Activated T-cell treated with anti-CD3 and anti-CD28 coated beads, Interleukin-2, amount 50 U/mL, for 48 hours (primary cell): ENCODE measurements around the gene SEPTIN10.
"Not testable (repeated sequence)": the region's sequence is repeated elsewhere in the genome, so short reads cannot be mapped to it uniquely, and the experiment has no call there.

Experiments used
- DNase-seq, 2 experiments: peaks; one replicate each; pipeline ENCODE4 v3.0.0-alpha.2; 2020

The SEPTIN10 gene

DNA sequence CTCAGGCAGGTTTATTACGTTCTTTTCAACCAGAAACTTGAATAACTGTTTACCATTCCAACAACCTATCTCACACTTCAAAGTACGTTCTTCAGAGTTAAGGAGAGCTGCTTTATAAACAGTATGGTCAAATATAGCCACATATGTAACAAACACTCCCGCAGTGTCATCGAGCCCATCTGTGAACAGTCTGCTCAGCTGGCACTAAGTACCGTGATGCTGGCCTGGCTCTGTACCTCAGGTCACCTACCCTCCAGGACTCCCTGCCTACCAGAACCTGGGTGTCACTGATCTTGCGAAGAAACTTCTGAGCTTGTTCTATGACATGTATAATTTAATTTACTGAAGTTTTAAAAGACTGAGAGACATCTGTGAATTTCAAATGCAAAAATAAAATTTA, 71.4 kb downstream of the SEPTIN10 start:
- DNase-seq = no peak

DNA sequence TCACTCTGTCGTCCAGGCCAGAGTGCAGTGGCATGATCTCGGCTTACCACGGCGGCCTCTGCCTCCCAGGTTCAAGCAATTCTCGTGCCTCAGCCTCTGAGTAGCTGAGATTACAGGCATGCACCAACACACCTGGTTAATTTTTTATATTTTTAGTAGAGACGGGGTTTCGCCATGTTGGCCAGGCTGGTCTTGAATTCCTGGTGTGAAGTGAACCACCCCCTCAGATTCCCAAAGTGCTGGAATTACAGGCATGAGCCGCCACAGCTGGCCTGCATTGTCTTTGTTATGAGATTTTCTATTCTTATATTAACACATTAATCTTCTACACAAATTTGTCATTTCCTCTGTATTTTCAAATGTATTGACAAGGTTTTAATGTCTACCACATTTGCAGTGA, 75.2 kb downstream of the SEPTIN10 start:
- DNase-seq = no peak

DNA sequence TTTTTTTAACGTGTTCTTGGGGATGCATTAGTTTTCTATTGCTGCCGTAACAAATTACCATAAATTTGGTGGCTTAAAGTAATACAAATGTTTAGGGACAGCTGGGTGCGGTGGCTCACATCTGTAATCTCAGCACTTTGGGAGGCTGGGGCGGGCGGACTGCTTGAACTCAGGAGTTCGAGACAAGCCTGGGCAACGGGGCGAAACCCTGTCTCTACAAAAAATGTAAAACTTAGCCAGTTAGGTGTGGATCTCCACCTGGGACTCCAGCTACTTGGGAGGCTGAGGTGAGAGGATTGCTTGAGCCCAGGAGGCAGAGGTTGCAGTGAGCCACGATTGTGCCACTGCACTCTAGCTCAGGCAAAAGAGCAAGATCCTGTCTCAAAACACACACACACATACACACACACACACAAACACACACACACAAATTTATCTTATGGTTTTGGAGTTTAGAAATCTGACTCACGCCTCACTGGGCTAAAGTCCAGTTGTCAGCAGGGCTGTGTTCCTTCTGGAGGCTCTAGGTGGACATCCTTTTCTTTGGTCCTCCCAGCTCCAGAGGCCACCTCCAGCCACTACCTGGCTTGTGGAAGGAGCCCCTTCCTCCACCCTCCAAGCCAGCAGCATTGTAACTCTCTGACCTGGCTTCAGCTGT, 76.1 kb downstream of the SEPTIN10 start:
- DNase-seq = no peak

DNA sequence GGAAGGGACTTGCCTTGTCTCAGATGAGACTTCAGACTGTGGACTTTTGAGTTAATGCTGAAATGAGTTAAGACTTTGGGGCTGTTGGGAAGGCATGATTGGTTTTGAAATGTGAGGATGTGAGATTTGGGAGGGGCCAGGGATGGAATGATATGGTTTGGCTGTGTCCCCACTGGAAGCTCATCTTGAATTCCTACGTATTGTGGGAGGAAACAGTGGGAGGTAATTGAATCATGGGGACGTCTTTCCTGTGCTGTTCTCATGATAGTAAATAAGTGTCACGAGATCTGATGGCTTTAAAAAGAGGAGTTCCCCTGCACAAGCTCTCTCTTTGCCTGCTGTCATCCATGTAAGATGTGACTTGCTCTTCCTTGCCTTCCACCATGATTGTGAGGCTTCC, 77.2 kb downstream of the SEPTIN10 start:
- DNase-seq = not testable (repeated sequence)

DNA sequence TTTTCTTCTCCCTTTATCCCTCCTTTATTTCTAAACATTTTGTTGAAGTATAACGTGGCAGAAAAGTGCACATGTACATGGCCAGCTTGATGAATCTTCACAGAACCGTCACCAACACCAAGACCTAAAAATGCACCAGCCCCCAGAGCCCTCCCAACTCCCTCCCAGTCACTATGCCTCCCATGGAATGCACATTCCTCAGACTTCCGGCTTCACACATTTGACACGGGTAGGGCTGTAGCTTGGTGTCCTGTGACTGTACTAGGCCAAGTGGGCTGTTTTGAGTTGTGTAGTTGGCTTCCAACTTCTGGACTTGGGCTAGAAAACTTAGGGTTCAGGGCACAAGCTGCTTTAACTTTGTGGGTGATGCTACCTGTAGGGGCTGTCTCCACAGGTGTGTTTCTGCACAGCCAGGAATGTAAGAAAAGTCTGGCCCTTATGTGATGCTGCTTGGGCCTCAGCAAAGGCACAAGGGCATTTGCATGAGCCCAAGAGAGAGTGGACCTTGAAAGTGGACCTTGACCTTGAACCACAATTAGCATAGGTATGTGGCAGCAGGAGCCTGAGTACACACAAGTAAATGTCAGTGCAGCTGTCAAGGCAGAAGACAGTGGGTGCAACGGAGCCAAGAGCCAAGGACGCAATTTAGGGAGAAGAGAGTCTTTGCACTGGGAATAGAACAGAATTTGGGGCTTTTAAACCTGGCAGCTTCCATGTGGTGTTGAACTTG, 78.4 kb downstream of the SEPTIN10 start:
- DNase-seq = no peak

DNA sequence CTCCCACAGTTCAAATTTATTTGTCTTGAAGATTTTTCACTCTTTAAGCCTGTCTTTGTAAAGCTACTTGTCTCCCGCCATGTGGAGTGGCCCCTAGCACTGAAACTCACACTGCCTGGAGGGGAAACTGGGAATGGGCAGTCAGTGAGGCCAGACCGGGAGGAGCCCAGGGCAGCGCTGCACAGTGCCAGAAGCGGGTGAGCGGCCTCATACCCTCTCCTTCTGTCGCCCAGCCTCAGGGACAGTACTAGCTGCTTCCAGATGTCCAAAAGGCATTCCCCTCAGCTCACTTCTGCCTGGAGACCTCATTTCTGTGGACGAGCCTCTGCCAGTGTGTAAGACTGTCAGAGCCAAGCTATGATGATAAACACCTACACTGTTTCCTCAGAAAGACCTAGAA, 79.9 kb downstream of the SEPTIN10 start:
- DNase-seq = no peak

DNA sequence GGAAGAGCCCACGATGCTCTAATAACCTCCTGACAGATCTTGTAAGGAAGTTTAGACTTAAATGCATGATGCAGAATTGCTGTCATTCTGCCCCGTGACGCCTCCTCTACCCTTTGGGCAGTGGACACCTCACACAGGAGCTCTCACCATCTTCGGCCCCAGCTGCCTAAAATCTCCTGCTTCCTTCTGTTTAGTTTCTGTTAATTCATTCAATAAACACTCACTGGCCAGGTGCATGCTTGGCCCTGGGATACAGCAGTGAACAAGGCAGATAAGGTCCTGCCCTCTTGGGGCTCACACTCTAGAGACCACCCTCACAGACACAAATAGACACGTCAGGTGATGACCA, 81.1 kb downstream of the SEPTIN10 start:
- no peak for DNase-seq

DNA sequence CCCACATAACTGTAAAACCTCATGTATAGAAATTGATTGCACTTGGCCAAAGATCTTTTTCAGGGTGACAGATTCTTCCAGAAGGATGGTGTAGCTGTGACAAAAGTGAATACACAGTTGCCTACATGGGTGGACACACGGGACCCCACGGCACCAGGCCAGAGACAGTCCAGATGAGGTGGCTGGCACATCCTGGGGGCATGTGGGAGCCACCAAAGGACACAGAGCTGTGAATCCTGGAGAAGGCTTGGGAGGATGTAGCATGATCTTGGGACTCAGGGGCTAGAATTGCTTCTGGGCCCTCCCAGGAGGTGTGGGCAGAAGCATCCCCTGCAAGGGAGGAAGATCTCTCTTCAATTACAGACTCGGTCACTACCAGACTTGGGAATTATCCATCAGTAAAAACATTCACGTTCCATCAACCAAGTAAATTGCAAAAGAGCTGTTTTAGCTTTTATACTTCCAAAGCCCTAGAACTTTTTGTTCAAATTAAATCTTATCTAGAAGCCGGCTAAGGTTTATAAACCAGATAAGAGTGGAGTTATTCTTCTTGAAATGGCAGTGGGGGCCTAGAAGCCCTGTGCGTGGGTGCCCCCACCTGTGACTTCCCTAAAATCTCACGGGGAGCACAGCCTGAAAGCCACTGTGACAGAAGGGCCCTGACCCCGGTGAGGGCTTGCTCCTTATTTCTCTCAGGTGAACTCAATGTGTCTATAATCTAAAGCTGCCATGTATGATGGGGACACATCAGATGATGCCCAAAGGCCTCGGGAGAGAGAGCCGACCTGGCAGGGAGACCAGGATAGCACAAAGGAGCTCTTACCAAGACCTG, 81.7 kb downstream of the SEPTIN10 start:
- DNase-seq = no peak

DNA sequence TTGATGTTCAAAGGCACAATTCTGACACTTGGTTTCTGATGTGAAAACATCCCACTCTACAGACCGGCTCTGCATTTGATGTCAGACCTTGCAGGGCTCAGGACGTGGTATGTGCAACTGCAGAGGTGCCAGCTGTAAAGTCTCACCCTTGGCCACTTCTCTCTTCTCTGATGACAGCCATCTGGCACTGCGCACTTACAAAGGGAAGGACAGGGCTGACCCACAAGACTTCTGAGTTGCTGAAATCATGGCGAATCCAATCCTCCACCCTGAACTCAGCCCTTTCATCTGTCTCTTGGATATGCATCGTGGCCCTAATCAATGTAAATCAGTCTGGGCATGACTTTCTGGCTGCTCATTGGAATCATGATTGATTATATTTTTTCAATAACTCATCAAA, 82.5 kb downstream of the SEPTIN10 start:
- DNase-seq = no peak

DNA sequence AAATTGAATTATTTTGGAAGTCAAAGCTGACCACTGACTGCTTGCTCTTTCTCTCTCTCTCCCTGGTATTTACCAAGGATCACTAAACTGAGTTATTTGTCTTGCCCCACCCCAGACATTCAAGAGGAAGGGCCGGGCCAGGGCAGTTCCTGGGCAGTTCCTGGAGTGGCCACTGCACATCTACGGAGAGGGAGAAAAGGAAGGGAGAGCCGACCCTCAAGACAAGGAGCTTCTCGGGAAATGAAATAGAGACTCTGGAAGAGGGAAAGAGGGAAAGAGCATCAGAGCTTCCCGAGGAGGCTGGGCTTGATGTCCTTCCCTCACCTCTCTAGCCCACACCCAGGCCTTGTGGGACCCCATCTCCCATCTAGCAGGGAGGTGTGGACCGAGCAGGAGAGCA, 83.1 kb downstream of the SEPTIN10 start:
- no peak for DNase-seq

DNA sequence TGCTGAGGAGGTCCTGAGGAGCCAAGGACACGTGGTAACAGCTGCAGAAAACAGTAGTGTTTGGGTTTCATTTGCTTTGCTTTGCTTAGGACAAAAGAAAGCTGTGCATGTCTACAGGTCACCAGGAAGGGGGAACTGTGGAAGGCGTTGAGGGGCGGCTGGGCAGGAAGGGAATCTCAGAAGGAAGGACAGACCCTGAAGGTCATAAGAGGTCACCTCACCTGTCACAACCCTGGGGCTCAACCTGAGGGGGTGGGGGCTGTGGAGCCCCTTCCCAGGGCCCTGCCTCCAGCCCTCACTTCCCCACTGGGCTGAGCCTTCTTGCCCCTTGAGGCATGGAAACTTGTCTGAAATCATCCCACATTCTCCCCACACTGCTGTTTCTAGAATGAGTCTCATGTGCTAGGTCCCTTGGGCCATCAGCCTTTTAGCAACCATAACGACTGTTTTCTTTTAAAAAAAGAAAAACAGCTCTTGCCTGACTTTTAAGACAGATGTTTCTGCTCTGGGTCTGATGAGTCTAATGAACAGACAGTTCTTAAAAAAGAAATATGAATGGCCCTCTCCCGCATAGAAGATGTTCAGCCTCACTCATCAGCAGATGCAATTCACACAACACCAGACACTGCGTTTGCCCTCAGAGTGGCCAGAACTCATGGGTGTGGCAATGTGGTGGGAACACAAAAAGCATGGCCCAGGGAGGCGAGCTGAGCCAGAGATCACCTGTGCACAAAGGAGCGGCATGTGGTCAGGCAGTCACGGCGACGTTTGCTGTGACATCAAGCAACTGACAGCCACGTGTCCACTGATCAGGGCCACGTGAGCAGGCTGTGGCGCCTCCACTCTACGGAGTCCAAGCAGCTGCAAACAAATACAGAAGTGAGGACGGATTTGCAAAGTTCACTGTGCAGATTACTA, 84.0 kb downstream of the SEPTIN10 start:
- DNase-seq = no peak

DNA sequence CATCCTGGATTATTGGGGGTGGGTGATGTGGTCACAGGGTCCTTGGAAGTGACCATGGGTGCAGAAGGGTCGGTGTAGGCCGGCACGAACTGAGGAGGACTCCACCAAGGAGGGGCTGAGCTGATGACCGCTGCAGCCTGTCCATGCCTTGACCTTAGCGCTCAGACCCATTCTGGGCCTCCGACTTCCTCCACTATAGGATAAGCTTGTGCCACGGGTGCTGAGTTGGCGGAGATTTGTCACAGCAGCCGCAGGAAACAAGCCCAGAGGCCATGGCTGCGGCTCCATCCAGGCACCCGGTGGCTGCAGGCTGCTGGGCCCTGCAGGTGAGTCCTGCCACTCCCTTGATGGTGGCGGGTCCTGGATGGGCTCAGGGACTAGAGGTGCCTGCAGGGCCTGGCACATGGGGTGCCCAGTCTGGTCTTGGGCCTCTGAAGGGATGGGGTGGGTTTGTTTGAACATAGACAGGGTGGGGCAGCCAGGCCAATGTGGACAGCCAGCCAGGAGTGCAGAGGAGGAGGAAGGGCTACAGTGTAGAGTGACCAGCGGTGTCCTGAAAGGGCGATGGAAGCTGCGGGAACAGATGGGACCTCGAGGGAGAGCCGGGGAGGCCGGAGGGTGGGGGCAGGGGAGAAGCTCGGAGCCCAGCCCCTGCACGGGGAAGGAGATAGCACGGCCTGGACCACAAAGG, 84.8 kb downstream of the SEPTIN10 start:
- no peak for DNase-seq

DNA sequence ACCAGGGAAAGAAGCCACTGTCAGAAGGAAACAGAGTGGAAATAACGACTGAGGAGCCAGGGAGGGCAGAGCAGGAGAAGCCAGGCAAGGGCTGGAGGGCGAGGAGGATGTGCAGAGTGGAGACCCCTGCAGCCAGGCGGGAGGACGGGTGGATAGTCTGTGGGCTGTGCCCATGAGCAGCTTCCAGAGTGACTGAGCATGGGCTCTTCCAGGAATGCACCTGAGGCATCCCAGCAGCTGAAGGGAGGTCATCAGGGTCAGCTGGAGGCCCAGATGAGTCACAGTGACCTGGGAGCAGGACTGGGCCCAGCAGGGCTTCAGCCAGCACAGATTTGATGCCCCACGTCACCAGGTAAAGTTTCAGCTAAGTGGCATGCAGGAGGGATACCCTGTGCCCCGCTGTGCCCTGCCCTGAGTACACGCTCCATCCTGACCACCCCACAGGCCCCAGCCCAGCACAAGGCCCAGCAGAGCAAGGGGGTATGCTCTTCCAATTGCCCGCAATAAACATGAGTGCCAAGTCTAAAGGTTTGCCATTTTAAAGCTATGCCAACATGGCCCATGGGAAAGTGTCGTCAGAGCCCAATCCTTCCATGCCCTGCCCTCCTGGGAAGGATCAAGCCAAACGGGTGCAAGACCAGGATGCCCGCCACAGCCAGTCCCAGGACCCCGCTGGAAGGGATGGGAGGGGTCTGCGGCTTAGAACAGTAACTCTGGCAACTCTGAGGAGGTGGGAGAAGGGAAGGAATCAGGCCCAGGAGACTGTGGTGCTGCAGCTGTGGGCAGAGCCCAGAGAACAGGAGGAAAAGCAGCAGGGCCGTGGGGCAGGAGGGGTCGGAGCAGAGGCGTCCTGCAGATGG, 85.7 kb downstream of the SEPTIN10 start:
- DNase-seq = no peak

DNA sequence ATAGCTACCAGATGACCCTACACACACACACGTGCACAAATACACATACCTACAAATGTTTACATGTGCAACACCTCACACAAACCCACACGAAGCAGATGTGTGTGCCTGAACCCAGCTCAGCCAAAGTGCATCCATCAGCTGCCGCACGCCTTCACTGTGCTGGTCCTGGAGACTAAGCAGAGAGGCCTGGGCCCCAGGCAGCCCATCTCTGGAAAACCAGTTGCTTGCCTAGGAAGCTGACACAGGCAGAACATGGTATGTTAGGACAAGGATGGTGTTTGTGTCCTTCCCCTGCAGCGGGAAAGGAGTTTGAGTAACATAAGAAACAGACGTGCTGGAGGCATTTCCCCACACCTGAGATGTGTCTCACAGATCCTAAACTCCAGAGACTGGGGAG, 86.7 kb downstream of the SEPTIN10 start:
- DNase-seq = no peak

DNA sequence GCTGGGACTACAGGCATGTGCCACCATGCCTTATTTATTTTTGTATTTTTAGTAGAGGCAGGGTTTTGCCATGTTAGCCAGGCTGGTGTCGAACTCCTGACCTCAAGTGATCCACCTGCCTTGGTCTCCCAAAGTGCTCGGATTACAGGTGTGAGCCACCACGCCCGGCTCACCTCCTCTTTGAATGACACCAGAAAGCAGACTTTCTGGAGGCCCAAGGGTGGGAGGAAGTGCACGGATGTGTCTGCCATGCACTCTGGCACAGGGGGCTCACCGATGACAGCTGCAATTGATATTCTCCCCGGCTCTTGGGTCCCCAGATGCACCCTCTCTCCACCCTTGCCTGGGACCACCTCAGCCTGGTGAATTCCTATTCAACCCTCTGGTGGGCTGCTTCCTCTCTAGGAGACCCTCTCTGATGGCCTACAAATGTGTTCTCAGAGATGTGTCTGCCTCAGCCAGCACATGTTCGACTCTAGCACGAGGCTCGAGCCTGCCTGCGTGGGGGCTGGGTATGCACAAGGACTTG, 87.3 kb downstream of the SEPTIN10 start:
- no peak for DNase-seq

DNA sequence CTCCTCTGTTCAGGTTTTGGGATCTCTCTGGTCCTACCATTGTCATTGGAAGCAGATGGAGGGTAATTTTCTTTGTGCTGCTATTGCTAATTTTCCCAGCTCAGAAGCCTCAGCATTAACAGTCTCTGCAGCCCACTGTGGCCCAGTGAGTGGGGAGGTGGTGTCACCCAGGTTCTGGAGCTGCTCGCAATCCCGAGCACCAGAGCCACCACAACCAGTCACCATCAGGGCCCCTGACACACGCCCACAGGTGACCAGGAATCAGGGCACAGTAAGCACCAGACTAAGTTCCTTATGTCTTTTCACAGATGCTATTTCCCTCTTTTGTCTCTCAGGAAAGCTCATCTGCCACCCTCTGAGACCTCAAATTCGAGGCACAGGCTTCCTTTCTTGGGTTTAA, 87.9 kb downstream of the SEPTIN10 start:
- no peak for DNase-seq

DNA sequence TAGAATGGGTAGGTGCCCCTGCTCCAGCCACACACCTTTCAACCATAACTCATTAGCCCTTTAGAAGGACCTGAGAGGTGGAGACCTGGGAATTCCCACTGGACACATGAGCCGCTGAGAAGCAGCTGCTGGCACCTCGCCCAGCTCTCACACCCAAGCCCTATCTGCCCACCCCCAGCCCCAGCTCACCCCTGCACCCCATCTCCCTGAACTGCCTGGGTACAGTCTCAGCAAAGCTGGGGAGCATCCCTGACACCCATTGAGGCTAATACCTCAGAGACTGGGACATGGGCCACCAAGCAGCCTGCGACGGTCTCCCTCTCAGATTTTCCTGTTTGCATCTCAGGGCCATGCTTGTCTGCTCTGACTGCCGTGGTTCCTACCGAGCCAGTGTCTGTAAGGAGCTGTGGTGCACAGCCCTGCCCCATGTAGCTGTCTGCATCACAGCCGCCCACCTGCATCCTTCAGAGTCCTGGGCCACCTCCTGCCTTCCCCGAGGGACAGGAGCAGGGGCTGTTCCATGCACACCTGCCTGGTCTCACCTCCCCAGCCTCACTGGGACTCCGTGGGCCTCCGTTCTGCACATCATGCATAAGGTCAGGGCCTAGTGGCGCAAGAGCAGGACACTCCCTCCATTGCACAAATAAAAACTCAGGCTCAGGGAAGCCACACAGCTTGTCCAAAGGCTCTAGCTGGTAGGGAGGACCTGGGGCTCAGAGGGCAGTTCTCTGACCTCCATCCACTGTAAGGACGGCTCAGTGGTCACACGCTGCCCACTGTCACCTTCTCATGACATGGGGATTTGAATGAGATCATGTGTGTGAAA, 90.0 kb downstream of the SEPTIN10 start:
- DNase-seq = no peak

DNA sequence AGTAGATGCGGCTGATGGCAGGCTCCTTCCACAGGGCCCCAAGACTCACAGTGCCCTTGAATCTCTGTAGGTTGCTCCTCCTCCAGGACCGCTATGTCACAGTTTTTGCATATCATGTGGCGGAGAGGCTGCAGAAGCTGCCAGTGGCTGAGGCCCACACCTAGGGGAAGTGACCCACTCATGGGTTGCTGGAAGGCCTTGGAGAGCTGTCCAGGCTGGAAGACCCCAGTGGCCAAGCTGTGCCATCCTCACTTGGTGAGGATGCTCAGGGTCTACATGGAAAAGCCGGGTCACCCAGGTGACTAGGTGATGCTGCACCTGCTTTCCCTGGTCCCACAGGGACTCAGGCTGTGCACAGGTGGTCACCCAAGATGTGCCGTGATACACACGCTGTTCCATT, 90.6 kb downstream of the SEPTIN10 start:
- DNase-seq = no peak

DNA sequence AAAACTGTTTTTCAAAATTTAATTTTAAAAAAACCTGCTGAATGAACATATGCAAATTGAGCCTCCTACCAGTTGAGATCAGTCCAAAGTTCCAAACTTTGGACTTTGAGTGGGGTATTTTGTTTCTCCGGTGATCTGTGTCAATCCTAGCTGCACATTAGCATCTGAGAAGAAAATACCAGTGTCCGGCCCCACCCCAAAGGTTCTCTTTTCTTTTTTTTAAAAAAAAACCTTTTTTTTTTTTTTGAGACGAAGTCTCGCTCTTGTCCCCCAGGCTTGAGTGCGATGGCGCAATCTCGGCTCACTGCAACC, 91.7 kb downstream of the SEPTIN10 start:
- DNase-seq = no peak
